IMR-90 (cell line): ENCODE measurements around the gene TENM4. TPM values are rescaled to one million over a fixed set of nuclear protein-coding genes. Genes with fewer than 3 reads are reported as not detected.

Experiments
- ATAC-seq: fragments of 200-7000 bp; cut with Tn5 transposase; 2 replicates; pipeline ENCODE4 v1.9.1; 2020; ENCODE audit warnings: low read depth, mild to moderate bottlenecking, moderate library complexity
- BruUV-seq: library from RNA; stranded (reverse); fragments of 400-500 nt; replicated peaks from 2 replicates; lab custom pipeline; 2021; lab: Mats Ljungman, UMichigan
- CTCF ChIA-PET: fragments of 300-600 bp; formaldehyde crosslinking; extraction: SDS; loops from one replicate; lab custom pipeline; 2021; ENCODE audit warnings: antibody characterized with exemption; lab: Yijun Ruan, JAX
- POLR2A ChIA-PET: fragments of 300-600 bp; sonication (Branson Sonifier 250); formaldehyde crosslinking; loops from one replicate; lab custom pipeline; 2022; ENCODE audit warnings: antibody characterized with exemption; ENCODE audit not compliant: unreplicated experiment; lab: Charles Lee
- DNase-seq: peaks from one replicate; pipeline ENCODE4 v3.0.0; 2013
- H2AFZ ChIP-seq: replicated peaks from 2 replicates; pipeline ENCODE3; 2013; ENCODE audit warnings: low read length, mild to moderate bottlenecking; ENCODE audit not compliant: poor library complexity
- H2AK5ac ChIP-seq: 2 replicates; pipeline ENCODE4 v1.6.1; 2013; ENCODE audit warnings: low read depth, low read length, inconsistent platforms
- H2AK9ac ChIP-seq: replicated peaks from 2 replicates; pipeline ENCODE3; 2013; ENCODE audit warnings: mild to moderate bottlenecking, low read depth, low read length, moderate library complexity; ENCODE audit not compliant: poor library complexity
- H2BK120ac ChIP-seq: 2 replicates; pipeline ENCODE4 v1.6.1; 2013; ENCODE audit warnings: low read depth, low read length, inconsistent platforms
- H2BK15ac ChIP-seq: 3 replicates; pipeline ENCODE4 v1.6.1; 2013; ENCODE audit warnings: low read depth, low read length, inconsistent platforms
- H2BK20ac ChIP-seq: 2 replicates; pipeline ENCODE4 v1.6.1; 2013; ENCODE audit warnings: low read depth, mild to moderate bottlenecking, inconsistent platforms, low read length, moderate library complexity
- H2BK5ac ChIP-seq: 2 replicates; pipeline ENCODE4 v1.6.1; 2013; ENCODE audit warnings: mild to moderate bottlenecking, low read depth, low read length, inconsistent platforms; ENCODE audit not compliant: poor library complexity, severe bottlenecking
- H3K14ac ChIP-seq: replicated peaks from 2 replicates; pipeline ENCODE4 v1.6.1; 2013; ENCODE audit warnings: low read depth, low read length, inconsistent platforms
- H3K18ac ChIP-seq: 2 replicates; pipeline ENCODE4 v1.6.1; 2013; ENCODE audit warnings: low read depth, low read length, control low read depth
- H3K23ac ChIP-seq: 2 replicates; pipeline ENCODE4 v1.6.1; 2013; ENCODE audit warnings: low read depth, low read length, inconsistent platforms
- H3K27ac ChIP-seq: 2 replicates; pipeline ENCODE4 v1.5.1; 2013; ENCODE audit warnings: mild to moderate bottlenecking, control low read depth, low read length; ENCODE audit not compliant: insufficient read depth
- H3K27me3 ChIP-seq: 2 replicates; pipeline ENCODE4 v1.6.1; 2013; ENCODE audit warnings: low read length; ENCODE audit not compliant: control insufficient read depth, insufficient read depth
- H3K36me3 ChIP-seq: 2 replicates; pipeline ENCODE4 v1.6.1; 2013; ENCODE audit warnings: low read length, mixed read lengths; ENCODE audit not compliant: control insufficient read depth, insufficient read depth
- H3K4ac ChIP-seq: 2 replicates; pipeline ENCODE4 v1.6.1; 2013; ENCODE audit warnings: low read depth, low read length, inconsistent platforms
- H3K4me1 ChIP-seq: 2 replicates; pipeline ENCODE4 v1.6.1; 2013; ENCODE audit warnings: low read length, mixed read lengths; ENCODE audit not compliant: control insufficient read depth, insufficient read depth
- H3K4me2 ChIP-seq: 2 replicates; pipeline ENCODE4 v1.6.1; 2013; ENCODE audit warnings: low read depth, mild to moderate bottlenecking, control low read depth, low read length, moderate library complexity
- H3K4me3 ChIP-seq: 2 replicates; pipeline ENCODE4 v1.5.1; 2013; ENCODE audit warnings: low read depth, mild to moderate bottlenecking, control low read depth, low read length, moderate library complexity; ENCODE audit not compliant: insufficient read depth
- H3K56ac ChIP-seq: 2 replicates; pipeline ENCODE4 v1.6.1; 2013; ENCODE audit warnings: low read length, inconsistent platforms; ENCODE audit not compliant: insufficient read depth; ENCODE audit errors: extremely low read depth
- H3K79me1 ChIP-seq, 2 experiments: 2 replicates each; pipeline ENCODE4 v1.6.1; 2013; ENCODE audit warnings: low read length in 2 of 2, inconsistent platforms in 1 of 2, low read depth in 1 of 2
- H3K9ac ChIP-seq: 2 replicates; pipeline ENCODE4 v1.6.1; 2013; ENCODE audit warnings: low read depth, low read length, control low read depth
- H3K9me1 ChIP-seq: 2 replicates; pipeline ENCODE4 v1.6.1; 2013; ENCODE audit warnings: low read length, inconsistent platforms; ENCODE audit not compliant: insufficient read depth
- H3K9me3 ChIP-seq: 2 replicates; pipeline ENCODE4 v1.6.1; 2013; ENCODE audit warnings: low read length; ENCODE audit not compliant: control insufficient read depth, insufficient read depth
- H4K20me1 ChIP-seq: 2 replicates; pipeline ENCODE4 v1.6.1; 2013; ENCODE audit warnings: low read length, inconsistent platforms; ENCODE audit not compliant: insufficient read depth
- H4K5ac ChIP-seq: 2 replicates; pipeline ENCODE4 v1.6.1; 2013; ENCODE audit warnings: mild to moderate bottlenecking, low read depth, low read length, control low read depth
- H4K8ac ChIP-seq, 2 experiments: 2 replicates each; pipeline ENCODE4 v1.6.1; 2013; ENCODE audit warnings: low read depth in 2 of 2, low read length in 2 of 2, control low read depth in 1 of 2, inconsistent platforms in 1 of 2
- H4K91ac ChIP-seq: 2 replicates; pipeline ENCODE4 v1.6.1; 2013; ENCODE audit warnings: low read depth, low read length, inconsistent platforms; ENCODE audit not compliant: insufficient read depth
- CEBPB ChIP-seq: IDR thresholded peaks from 2 replicates; pipeline ENCODE4 v1.6.1; 2012; ENCODE audit warnings: low read depth, low read length, improper control_type of control experiment
- ELK1 ChIP-seq: fragments of 150-350 bp; IDR thresholded peaks from 2 replicates; pipeline ENCODE4 v1.6.1; 2016; ENCODE audit warnings: low read depth, mild to moderate bottlenecking, low read length, moderate library complexity, borderline replicate concordance
- FOS ChIP-seq: fragments of 150-350 bp; IDR thresholded peaks from 2 replicates; pipeline ENCODE4 v1.6.1; 2016; ENCODE audit warnings: low read depth, low read length
- MAFK ChIP-seq: IDR thresholded peaks from 2 replicates; pipeline ENCODE4 v1.6.1; 2012; ENCODE audit warnings: low read depth, low read length, improper control_type of control experiment
- MAZ ChIP-seq: IDR thresholded peaks from 2 replicates; pipeline ENCODE4 v1.6.1; 2012; ENCODE audit warnings: low read depth, mild to moderate bottlenecking, low read length, improper control_type of control experiment, moderate library complexity, borderline replicate concordance
- NFE2L2 ChIP-seq: fragments of 150-350 bp; IDR thresholded peaks from 2 replicates; pipeline ENCODE4 v1.6.1; 2016; ENCODE audit warnings: low read depth, mild to moderate bottlenecking, low read length
- POLR2A ChIP-seq: IDR thresholded peaks from 2 replicates; pipeline ENCODE4 v1.6.1; 2012; ENCODE audit warnings: mild to moderate bottlenecking, low read depth, low read length
- RCOR1 ChIP-seq: IDR thresholded peaks from 2 replicates; pipeline ENCODE4 v1.6.1; 2012; ENCODE audit warnings: mild to moderate bottlenecking, low read length, improper control_type of control experiment; ENCODE audit not compliant: insufficient replicate concordance
- RFX5 ChIP-seq: IDR thresholded peaks from 2 replicates; pipeline ENCODE4 v1.8.0; 2012; ENCODE audit warnings: low read depth, mild to moderate bottlenecking, low read length, moderate library complexity
- SMC3 ChIP-seq: fragments of 150-350 bp; IDR thresholded peaks from 2 replicates; pipeline ENCODE4 v1.6.1; 2016; ENCODE audit warnings: low read depth, mild to moderate bottlenecking, antibody characterized with exemption, low read length, moderate library complexity
- WGBS, 2 experiments: methylation state at CpG; one replicate each; pipeline versions ENCODE4 v1.1.5 to v1.1.7; 2013; ENCODE audit warnings: missing lambda C conversion rate in 2 of 2; ENCODE audit not compliant: insufficient read length in 1 of 2; ENCODE audit errors: extremely low coverage in 2 of 2; 5-methylcytosine and 5-hydroxymethylcytosine counted together
- dilution Hi-C: fragments of 300-500 bp; cut with HindIII; formaldehyde crosslinking; loops from one replicate; pipeline ENCODE4 v1.14.3; 2018; ENCODE audit warnings: low sequenced_read_pairs; ENCODE audit not compliant: unreplicated experiment
- in situ Hi-C: fragments of 300-500 bp; cut with MboI; formaldehyde crosslinking; loops from 3 replicates; pipeline ENCODE4 v1.14.3; 2019; ENCODE audit warnings: low sequenced_read_pairs, inconsistent platforms, mixed read lengths
- intact Hi-C: fragments of 100-400 bp; cut with micrococcal nuclease; formaldehyde crosslinking; loops from 2 replicates; pipeline ENCODE4 v1.10.0; 2022
- polyA plus RNA-seq, 3 experiments: library from polyadenylated mRNA; depleted of rRNA; stranded (reverse); fragments of >200 nt; gene quantifications; 2 replicates each; pipeline ENCODE4 v1.2.3, GENCODE V29; 2012; ENCODE audit warnings: low replicate concordance in 1 of 3
- total RNA-seq: library from RNA; depleted of rRNA; stranded (reverse); fragments of >200 nt; gene quantifications from 2 replicates; pipeline ENCODE4 v1.2.3, GENCODE V29; 2012

Gene TENM4
- total and polyA plus RNA-seq, 2 of the 4 experiments (the other 2 are of a cell fraction), result 7.4 to 9.0 TPM

DNA sequence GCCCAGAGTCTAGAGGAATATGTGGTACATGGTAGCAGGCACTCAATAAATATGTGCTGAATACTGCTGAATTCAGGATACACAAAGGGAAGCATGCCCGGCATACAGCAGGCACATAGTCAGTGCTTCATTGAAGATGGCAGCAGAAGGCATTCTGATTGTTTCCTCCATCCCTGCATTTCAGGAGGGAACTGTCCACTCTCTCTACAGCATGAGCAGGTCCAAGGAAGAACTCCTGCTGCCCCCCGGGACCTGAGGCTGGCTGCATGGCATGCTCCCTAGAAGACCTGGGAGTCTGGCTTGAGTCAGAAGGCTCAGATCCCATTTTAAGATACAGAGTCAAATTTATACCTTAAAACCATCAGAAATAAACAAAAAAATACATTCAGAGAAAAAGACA, 546.8 kb downstream of the TENM4 start:
- WGBS, 2 experiments, result no CpG with 5 or more reads among the region's 2 CpGs
- Histone ChIP-seq H2BK5ac (no peak overlapping the region), H3K23ac (no peak overlapping the region), H2BK120ac (no peak overlapping the region), H3K27ac (no peak overlapping the region), H3K9ac (no peak overlapping the region), H3K56ac (no peak overlapping the region), H4K20me1 (no peaks in the 10 kb centered on the region), H2AFZ (no peak overlapping the region), H3K4me3 (no peak overlapping the region), H2BK20ac (no peak overlapping the region), H4K8ac (no peak overlapping the region), H3K9me3 (no peaks in the 10 kb centered on the region), H3K18ac (no peak overlapping the region), H3K4me1 (no peaks in the 10 kb centered on the region), H3K4ac (no peak overlapping the region), H3K9me1 (no peaks in the 10 kb centered on the region), H3K36me3 (peaks cover 7% of the 10 kb centered on the region; the same call in 1 of the 2 replicates), H3K79me1 (no peaks in the 10 kb centered on the region), H4K5ac (no peak overlapping the region), H2AK5ac (no peak overlapping the region), H4K91ac (no peak overlapping the region), H2AK9ac (no peak overlapping the region), H3K27me3 (no peaks in the 10 kb centered on the region), H3K14ac (no peak overlapping the region), H3K4me2 (no peak overlapping the region), H2BK15ac (no peak overlapping the region)
- no peak for TF ChIP-seq FOS
- TF ChIP-seq RCOR1, result no peak
- no peak for TF ChIP-seq MAFK
- no peak for TF ChIP-seq MAZ
- TF ChIP-seq NFE2L2, result no peak
- TF ChIP-seq CEBPB, result no peak
- TF ChIP-seq SMC3, result no peak
- no peak for TF ChIP-seq ELK1
- no peak for TF ChIP-seq RFX5
- no peak for TF ChIP-seq POLR2A
- ChIA-PET POLR2A (no interaction called here), CTCF (no interaction called here)
- dilution Hi-C loops, result no loop called here
- ATAC-seq, result no peak; the same call in 1 of the 2 replicates
- intact Hi-C loops, result no loop called here
- in situ Hi-C loops, result no loop called here
- no peak for DNase-seq
- no TSS peak for BruUV-seq
